EH (cell line): ENCODE results near the gene CDC42BPA.
"Not testable (repeated sequence)": the region's sequence is repeated elsewhere in the genome, so short reads cannot be mapped to it uniquely, and the experiment has no call there.

ENCODE experiments used
- DNase-seq: peaks from one replicate; pipeline ENCODE4 v3.0.0-alpha.2; 2015; ENCODE audit warnings: low read depth

Gene CDC42BPA

GRCh38 chr1:227318016-227318852 is at the start of gene CDC42BPA:
Gene CDC42BPA, minus strand, starts transcription at chr1:227318492. Its CDS starts 1,310 bp downstream, at chr1:227317182.
- peak; percentile 94 for DNase-seq

DNA sequence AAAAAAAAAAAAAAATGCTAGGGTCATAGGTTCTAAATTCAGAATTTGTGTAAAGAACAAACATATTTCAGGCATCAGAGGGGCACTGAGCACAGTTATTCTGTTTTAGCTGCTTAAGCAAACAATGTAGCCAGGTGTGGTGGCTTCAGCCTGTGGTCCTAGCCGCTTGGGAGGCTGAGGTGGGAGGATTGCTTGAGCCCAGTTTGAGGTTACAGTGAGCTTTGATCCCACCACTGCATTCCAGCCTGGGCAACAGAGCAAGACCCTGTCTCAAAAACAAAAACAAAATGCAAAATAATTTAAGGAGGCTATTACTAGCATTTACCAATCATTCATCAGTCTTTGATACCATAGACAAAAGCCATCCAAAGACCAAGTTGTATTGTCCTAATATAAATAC is 49.7 kb upstream of the CDC42BPA start:
- DNase-seq = no peak

GRCh38 chr1:227365473-227366431 is 47.5 kb upstream of the CDC42BPA start:
- no peak for DNase-seq

DNA sequence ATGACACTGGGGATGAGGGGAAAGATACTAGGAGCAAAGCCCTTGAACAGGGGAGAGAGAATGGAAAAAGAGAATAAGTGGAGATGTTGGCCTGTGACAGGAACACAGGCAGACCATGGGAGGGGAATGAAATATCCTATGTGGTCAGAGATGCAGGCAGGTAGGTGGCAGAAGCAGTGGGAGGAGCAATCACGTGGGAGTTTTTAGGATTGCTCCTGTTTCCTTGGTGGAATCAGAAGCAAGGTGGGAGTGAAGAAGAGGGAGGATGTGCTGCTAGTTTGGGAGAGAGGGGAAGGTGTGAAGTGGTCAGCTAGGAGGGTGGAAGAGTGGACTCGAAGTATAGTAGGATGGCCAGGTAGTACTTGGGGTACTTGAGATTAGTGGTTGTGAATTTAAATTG is 46.4 kb upstream of the CDC42BPA start:
- no peak for DNase-seq

DNA sequence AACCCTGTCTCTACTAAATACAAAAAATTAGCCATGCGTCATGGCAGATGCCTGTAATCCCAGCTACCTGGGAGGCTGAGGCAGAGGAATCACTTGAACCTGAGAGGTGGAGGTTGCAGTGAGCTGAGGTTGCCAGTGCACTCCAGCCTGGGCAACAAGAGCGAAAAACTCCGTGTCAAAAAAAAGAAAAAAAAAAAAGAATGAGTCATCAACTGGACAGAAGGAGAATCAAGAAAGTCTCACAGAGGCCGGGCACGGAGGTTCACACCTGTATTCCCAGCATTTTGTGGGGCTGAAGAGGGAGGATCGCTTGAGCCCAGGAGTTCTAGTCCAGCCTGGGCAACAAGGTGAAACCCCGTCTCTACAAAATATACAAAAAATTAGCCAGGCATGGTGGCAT is 45.5 kb upstream of the CDC42BPA start:
- no peak for DNase-seq

- peak; percentile 37 for DNase-seq
These were observed 43.7 kb upstream of the CDC42BPA start for GRCh38 chr1:227362039-227362438.

- peak; percentile 20 for DNase-seq
These were observed 39.6 kb upstream of the CDC42BPA start for GRCh38 chr1:227357927-227358302.

DNA sequence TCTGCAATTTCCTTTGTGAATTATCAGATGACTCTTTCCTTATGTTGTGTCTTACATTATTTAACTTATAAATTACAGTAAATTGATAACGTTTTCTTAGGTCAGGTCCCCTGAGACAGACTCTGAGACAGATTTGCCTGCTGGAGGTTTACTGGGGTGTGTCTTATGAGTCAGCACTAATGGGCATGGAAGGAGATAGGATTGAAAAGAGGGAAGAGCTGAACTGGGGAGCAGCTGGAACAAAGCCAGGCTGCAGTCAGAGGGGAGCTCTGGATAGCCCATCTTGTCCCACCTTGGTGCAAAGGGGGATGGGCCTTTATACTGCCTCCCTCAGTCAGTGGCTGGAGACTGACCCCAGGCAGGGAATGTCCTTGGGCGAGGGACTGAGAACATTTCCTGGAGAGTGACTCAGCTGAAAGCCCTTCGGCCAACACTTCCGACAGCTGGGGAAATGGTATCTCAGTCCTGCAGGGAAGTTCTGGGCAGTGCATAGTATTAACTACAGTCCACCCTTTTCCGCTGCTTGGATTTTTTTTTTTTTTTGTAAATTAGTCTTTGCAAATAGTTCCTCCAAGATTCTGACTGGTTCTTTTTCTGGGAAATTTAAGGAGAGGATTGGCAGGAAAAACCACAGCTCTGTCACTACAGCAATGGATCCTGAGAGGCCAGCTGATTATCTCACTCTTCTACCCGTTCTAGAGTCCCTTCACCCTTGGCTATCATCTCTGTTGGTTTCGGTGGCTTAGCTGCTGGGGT is 39.1 kb upstream of the CDC42BPA start:
- DNase-seq = peak; percentile 96

DNA sequence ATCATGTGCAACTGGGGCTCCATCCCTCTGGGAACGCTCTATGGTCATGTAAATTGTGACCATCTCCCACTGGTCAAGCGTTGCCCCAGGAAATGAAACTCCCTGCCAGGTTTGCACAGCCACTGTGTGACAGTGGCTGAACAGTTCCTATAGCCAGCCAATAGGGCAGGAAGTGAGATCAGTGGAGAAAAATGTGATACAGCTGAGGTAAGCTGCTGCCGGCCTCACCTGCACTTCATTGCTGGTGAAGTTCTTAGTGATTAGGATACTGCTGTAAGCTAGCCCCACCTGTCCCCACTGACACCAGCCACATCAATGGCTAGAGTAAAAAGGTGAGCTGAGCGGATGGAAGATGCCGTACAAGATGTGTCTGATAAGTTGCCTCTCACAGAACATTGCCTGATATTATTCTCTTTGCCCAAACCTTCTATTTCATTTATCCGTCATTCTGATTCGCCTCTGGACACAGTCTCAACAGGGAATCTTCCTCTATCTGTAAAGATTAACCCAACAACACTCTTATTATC is 38.4 kb upstream of the CDC42BPA start:
- DNase-seq = no peak

- no peak for DNase-seq
These were observed 37.4 kb upstream of the CDC42BPA start for GRCh38 chr1:227355542-227356245.

DNA sequence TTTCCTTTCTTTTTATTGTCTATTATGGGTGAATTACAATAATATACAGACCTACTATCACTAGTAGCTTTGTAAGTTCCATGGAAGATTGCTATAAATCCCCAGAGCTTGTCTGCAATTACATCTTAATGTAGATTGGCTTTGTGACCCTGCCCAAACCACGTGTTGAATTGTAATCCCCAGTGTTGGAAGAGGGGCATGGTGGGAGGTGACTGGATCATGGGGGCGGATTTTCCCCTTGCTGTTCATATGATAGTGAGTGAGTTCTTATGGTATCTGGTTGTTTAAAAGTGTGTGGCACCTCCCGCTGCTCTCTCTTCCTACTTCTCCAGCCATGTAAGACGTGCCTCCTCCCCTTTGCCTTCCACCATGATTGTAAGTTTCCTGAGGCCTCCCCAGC is 34.9 kb upstream of the CDC42BPA start:
- DNase-seq = no peak

GRCh38 chr1:227352164-227352563 is 33.9 kb upstream of the CDC42BPA start:
- DNase-seq = not testable (repeated sequence)

DNA sequence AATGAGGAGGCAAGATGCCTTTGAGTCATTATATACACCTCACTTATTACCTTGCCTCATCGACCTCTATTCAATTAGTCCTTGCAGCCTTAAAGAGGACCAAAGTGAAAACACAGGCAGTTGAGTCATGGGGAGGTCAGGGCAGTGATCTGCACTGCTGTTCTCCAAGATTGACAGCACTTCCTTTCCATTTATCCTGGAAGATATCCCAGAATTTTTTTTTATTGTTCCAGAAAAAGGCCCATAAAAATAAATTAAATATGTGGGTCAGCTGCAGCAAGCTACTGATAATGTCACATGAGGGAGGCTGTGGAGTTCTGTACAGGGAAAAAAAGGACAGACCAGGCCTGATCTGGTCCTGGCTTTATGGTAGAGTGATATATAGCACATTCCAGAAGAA is 33.2 kb upstream of the CDC42BPA start:
- peak; percentile 84 for DNase-seq

DNA sequence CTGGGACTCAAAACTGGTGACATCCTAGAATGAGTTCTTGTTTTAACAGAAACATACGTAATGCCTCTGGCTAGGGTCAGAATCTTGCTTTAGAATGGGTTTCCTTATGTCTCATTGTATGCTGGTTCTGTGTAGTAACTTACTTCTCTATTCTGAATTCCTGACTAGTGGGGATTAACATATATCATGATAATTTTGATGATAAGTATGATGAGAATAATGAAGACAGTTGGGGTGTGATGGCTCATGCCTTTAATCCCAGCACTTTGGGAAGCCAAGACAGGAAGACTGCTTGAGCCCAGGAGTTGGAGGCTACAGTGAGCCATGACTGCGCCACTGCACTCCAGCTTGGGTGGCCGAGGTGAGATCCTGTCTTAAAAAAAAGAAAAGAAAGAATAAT is 31.7 kb upstream of the CDC42BPA start:
- DNase-seq = no peak

GRCh38 chr1:227343727-227344551 is 25.6 kb upstream of the CDC42BPA start:
- DNase-seq = peak; percentile 96

DNA sequence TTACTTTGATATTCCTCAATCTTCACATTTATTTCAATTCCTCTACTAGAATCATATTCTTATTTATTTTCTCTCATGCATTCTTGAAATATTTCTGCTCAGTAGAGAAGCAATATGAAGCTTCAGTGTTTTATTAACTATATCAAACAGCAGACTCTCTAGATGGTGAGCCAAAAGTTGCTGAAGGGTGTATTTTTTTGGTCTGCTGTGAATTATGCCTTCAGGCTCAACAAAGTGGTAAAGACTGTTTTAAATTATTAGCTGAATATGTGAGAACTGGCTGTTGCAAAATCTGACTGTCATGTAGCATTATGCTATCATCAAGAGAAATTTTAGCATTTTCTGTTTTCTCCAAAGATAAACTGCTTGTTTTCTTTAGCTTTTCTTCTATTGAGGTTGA is 24.9 kb upstream of the CDC42BPA start:
- DNase-seq = peak; percentile 72

DNA sequence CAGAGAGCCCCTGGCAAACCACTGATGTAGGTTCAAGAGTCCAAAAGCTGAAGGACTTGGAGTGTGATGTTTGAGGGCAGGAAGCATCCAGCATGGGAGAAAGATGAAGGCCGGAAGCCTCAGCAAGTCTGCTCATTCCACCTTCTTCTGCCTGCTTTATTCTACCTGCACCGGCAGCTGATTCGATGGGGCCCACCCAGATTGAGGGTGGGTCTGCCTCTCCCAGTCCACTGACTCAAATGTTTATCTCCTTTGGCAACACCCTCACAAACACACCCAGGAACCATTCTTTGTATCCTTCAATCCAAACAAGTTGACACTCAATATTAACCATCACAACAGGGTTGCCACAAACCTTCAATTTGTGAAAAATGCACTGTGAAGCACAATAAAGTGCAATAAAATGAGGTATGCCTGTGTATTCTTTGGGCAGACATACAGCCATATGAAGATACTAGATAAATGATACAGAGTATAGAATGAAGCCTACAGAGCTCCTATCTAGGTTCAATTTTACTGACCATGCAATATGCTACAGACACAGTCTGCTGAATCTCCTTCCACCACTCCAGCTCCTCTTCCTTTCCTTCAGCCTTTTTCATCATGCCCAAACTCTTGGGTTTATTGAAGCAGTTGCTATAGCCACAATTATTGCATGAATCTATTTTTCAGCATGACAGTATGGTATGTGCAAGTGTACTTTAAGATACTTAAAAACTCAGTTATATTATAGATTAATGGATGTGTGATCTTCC is 24.0 kb upstream of the CDC42BPA start:
- no peak for DNase-seq

DNA sequence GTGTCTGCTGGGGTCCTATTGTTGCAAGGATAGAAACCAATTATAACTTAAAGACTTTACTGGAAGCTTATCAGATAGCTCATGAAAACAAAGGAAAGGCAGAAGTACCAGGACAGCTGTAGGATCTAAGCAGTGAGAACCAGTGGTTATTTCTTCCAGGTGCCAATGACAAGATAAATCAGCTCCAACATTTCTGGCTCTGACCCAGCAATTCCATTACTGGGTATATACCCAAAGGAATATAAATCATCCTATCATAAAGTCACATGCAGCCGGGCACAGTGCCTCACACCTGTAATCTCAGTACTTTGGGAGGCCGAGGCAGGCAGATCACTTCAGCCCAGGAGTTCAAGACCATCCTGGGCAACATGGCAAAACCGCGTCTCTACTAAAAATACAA is 17.8 kb upstream of the CDC42BPA start:
- DNase-seq = not testable (repeated sequence)

- DNase-seq = no peak
These were observed 17.1 kb upstream of the CDC42BPA start for GRCh38 chr1:227335242-227336020.
